Breast epithelium (tissue), 3 donors: ENCODE data around the gene MDM1.

Experiments
- POLR2A ChIP-seq: fragments of 450-650 bp; IDR thresholded peaks from one replicate; pipeline ENCODE4 v1.6.1; 2016; ENCODE audit warnings: antibody characterized with exemption, mild to moderate bottlenecking, moderate library complexity
- POLR2AphosphoS5 ChIP-seq, 3 donors: sonication (generic); formaldehyde crosslinking; IDR thresholded peaks; one replicate each; pipeline ENCODE4 v1.6.1; 2017; ENCODE audit warnings: antibody characterized with exemption in 3 of 3
- TF ChIP-seq, protein P1 (sequence below), 3 donors: fragments of 450-650 bp; IDR thresholded peaks; one replicate each; pipeline ENCODE4 v1.5.1; 2016 to 2017; ENCODE audit warnings: antibody characterized with exemption in 3 of 3, mild to moderate bottlenecking in 3 of 3, moderate library complexity in 3 of 3

DNA sequence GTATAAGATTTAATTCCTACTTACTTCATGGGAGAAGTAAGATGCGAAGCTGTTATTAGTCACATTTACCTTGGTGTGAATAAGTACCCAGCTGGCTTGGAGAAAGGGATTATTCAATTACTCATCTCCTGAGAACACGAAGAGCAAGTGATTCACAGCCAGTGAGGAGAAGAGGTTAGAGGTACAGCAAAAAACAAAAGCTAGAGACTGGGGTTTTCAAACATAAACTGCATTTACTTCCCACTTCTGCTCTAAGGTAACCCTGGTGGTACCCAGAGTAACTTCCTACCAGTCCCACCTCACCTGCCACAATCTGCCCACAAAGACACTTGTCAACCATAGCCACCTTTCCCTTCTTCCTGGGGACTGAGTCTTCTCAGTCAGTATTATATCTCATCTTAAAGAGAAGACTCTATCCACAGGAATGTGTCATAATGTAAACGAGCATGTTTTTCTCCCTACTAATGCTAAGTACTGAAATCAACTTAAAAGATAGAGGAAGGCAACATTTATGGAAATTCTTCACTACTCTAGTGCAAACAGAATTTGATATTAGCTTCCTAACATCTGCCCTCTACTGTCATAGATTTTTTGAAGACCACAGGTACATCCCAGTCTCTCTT lies 72.7 kb downstream of the MDM1 start:
- TF ChIP-seq POLR2AphosphoS5 (IDR thresholded peaks at IDR 0.05) (no peak), POLR2A (no peak)
- TF ChIP-seq, protein P1, sequence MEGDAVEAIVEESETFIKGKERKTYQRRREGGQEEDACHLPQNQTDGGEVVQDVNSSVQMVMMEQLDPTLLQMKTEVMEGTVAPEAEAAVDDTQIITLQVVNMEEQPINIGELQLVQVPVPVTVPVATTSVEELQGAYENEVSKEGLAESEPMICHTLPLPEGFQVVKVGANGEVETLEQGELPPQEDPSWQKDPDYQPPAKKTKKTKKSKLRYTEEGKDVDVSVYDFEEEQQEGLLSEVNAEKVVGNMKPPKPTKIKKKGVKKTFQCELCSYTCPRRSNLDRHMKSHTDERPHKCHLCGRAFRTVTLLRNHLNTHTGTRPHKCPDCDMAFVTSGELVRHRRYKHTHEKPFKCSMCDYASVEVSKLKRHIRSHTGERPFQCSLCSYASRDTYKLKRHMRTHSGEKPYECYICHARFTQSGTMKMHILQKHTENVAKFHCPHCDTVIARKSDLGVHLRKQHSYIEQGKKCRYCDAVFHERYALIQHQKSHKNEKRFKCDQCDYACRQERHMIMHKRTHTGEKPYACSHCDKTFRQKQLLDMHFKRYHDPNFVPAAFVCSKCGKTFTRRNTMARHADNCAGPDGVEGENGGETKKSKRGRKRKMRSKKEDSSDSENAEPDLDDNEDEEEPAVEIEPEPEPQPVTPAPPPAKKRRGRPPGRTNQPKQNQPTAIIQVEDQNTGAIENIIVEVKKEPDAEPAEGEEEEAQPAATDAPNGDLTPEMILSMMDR (IDR thresholded peaks at IDR 0.05), result no peak
